Adrenal gland (tissue), 12 donors: ENCODE results near the gene COL21A1. TPM values are rescaled to one million over a fixed set of nuclear protein-coding genes. Genes with fewer than 3 reads are reported as not detected.

Source experiments
- DNase-seq, 7 donors: peaks; one replicate each; pipeline ENCODE4 v3.0.0-alpha.2; 2019 to 2020
- H3K27ac ChIP-seq, 5 donors: fragments of 200-600 bp; sonication (generic) in 4 of 5; 1 replicate in 3 of 5; 2 replicates in 2 of 5; pipeline versions ENCODE4 v1.5.1 to v1.8.0; 2016 to 2020; ENCODE audit warnings: mild to moderate bottlenecking in 1 of 5
- H3K27me3 ChIP-seq: fragments of 200-600 bp; 2 replicates; pipeline ENCODE4 v1.8.0; 2021
- H3K36me3 ChIP-seq, 2 donors: fragments of 200-600 bp; replicated peaks in 1 of 2; 1 replicate in 1 of 2; 2 replicates in 1 of 2; pipeline versions ENCODE4 v1.5.1 to v1.8.0; 2018 to 2022
- H3K4me1 ChIP-seq, 2 donors: fragments of 200-600 bp; replicated peaks in 1 of 2; 1 replicate in 1 of 2; 2 replicates in 1 of 2; pipeline versions ENCODE4 v1.5.1 to v1.8.0; 2018 to 2021
- H3K4me3 ChIP-seq, 4 donors: fragments of 200-600 bp; sonication (generic) in 3 of 4; one replicate each; pipeline ENCODE4 v1.5.1; 2016 to 2018
- H3K9me3 ChIP-seq, 3 donors: fragments of 200-600 bp; sonication (generic) in 1 of 3; replicated peaks in 1 of 3; 1 replicate in 2 of 3; 2 replicates in 1 of 3; pipeline versions ENCODE4 v1.5.1 to v1.8.0; 2016 to 2021
- POLR2A ChIP-seq, 2 donors: fragments of 450-650 bp; IDR thresholded peaks; one replicate each; pipeline ENCODE4 v1.6.1; 2017; ENCODE audit warnings: antibody characterized with exemption in 2 of 2, mild to moderate bottlenecking in 2 of 2, moderate library complexity in 1 of 2
- WGBS, 4 donors: extraction: QIAGEN DNeasy Blood & Tissue Kit in 2 of 4; methylation state at CpG; one replicate each; pipeline versions ENCODE4 v1.1.5 to v1.1.7; 2013 to 2017; 5-methylcytosine and 5-hydroxymethylcytosine counted together
- intact Hi-C, 2 donors: fragments of 100-400 bp; cut with DNase I; formaldehyde crosslinking; loops; one replicate each; pipeline versions ENCODE4 v1.14.1 to v1.15.0; 2022 to 2023
- polyA plus RNA-seq, 3 donors: library from polyadenylated mRNA; stranded (reverse); fragments of 200-250 nt in 2 of 3; fragments of 350-450 nt in 1 of 3; fragmentation: Illumina TruSeq in 1 of 3; extraction: RNeasy Lipid Tissue Mini Kit (QIAGEN cat#74804) in 1 of 3; gene quantifications; one replicate each; pipeline ENCODE4 v1.2.3, GENCODE V29; 2013 to 2014
- total RNA-seq, 9 donors: library from RNA; depleted of rRNA in 4 of 9; stranded (reverse); fragments of >200 nt in 4 of 9; fragments of 120-200 nt in 1 of 9; fragmentation: NEBNext Ultra II Directional in 1 of 9; extraction: Animal tissue kit (Norgen Biotek cat#: 25700) in 1 of 9; gene quantifications; one replicate each; pipeline versions ENCODE4 v1.1.0 to v1.2.4, GENCODE V29; 2013 to 2023
- TF ChIP-seq, protein P1 (sequence below), 6 experiments: fragments of 450-650 bp in 4 of 6; fragments of 200-600 bp in 2 of 6; sonication (generic) in 1 of 6; IDR thresholded peaks; 1 replicate in 5 of 6; 2 replicates in 1 of 6; pipeline versions ENCODE4 v1.5.1 to v1.8.0; 2016 to 2021; ENCODE audit warnings: antibody characterized with exemption in 6 of 6, mild to moderate bottlenecking in 2 of 6, moderate library complexity in 1 of 6
- donor health status: healthy with polysubstance abuse.
- donor health status: Bipolar disorder and iron deficiency.
- donor health status: DM: yes; HTN: yes; CAD: no.
- donor health status: DM: no; HTN: no; CAD: no.
- donor health status: DM: no; HTN: no; CAD: no.
- donor health status: DM: yes; HTN: yes; CAD: no.

COL21A1 gene
- total and polyA plus RNA-seq, 12 donors, result 0.12 to 19.4 (median 1.2) TPM

DNA sequence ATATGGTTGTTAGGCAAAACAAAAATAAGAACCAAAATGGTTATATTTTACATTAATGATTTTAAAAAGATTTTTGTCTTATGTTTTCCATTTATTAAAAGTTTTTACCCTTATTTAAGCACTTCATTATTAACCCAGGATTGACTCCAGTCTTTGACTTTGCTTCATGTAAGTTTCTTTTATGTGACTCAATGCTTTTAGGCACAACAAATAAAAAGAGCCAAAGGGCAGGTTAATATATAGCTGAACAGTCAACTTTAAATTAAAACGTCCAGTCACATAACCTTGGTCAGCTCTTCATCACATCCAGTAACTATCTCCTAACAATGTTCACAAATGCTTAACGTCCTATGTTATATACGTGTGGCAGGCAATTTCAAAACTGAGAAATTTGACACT is 32.7 kb downstream of the COL21A1 start:
- DNase-seq, result no peak
- Histone ChIP-seq H3K4me1 (no peaks in the 10 kb centered on the region), H3K4me3 (no peak overlapping the region), H3K36me3 (no peaks in the 10 kb centered on the region), H3K27me3 (no peaks in the 10 kb centered on the region), H3K9me3 (no peaks in the 10 kb centered on the region), H3K27ac (no peak overlapping the region)
- TF ChIP-seq, protein P1, sequence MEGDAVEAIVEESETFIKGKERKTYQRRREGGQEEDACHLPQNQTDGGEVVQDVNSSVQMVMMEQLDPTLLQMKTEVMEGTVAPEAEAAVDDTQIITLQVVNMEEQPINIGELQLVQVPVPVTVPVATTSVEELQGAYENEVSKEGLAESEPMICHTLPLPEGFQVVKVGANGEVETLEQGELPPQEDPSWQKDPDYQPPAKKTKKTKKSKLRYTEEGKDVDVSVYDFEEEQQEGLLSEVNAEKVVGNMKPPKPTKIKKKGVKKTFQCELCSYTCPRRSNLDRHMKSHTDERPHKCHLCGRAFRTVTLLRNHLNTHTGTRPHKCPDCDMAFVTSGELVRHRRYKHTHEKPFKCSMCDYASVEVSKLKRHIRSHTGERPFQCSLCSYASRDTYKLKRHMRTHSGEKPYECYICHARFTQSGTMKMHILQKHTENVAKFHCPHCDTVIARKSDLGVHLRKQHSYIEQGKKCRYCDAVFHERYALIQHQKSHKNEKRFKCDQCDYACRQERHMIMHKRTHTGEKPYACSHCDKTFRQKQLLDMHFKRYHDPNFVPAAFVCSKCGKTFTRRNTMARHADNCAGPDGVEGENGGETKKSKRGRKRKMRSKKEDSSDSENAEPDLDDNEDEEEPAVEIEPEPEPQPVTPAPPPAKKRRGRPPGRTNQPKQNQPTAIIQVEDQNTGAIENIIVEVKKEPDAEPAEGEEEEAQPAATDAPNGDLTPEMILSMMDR (IDR thresholded peaks at IDR 0.05), result no peak
- TF ChIP-seq POLR2A (IDR thresholded peaks at IDR 0.05), result no peak
- 52 to 74% (median 68%) methylated on average over 3 of the region's 3 CpGs for WGBS, 4 donors
- intact Hi-C loops, result no loop called here

DNA sequence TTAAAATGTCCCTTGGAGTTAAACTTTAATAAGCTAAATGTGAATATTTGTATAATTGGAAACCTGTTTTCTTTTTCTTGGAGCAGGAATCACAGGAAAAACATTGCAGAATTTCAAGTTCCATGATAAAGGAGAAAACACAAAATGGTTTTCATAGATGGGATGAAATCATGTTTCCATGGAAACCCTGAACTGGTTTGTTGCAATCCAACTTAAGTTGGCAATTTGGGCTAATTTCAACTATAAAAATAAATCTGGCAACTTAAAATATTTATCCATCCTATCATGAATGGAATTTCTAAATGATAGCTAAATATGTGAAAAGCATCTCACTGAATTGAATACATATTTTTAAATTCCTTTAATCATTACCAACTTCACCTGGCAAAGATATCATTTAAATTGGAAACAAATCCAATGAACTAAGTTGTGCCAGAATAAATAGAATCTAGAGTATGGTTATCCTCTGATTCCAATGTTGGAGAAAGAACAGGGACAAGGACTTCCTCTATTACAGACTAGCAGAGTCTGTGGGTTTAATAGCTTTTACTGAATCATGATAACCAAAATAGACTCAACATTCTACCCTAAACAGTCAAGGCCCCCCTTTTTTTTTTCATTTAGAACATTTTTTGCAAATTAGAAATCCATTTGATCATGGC is 33.2 kb downstream of the COL21A1 start:
- Histone ChIP-seq H3K27me3 (no peaks in the 10 kb centered on the region), H3K36me3 (no peaks in the 10 kb centered on the region), H3K9me3 (no peaks in the 10 kb centered on the region), H3K4me3 (no peak overlapping the region), H3K4me1 (no peaks in the 10 kb centered on the region), H3K27ac (no peak overlapping the region)
- TF ChIP-seq, protein P1 (IDR thresholded peaks at IDR 0.05), result no peak
- no peak for TF ChIP-seq POLR2A (IDR thresholded peaks at IDR 0.05)
- DNase-seq, result no peak
- intact Hi-C loops, result no loop called here

DNA sequence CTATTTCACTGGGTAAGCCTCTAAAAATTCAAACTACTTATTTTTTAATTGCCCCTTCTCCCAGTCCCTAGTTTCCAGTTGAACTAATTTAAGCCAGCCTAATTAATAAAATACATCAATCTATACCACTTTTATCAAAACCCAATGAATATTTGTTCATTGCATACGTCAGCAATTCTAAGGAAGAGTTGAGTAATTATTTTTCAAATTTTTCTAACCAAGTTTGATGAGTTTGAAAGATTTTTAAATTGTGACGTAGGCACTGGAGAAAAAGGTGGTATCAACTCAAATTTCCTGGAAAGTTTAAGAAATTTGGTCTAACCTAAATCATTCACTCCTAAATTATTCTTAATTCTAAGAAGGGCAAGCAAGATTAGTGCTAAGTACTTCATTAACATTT is 35.7 kb downstream of the COL21A1 start:
- no peaks in the 10 kb centered on the region for H3K9me3 ChIP-seq
- no peak for DNase-seq
- no peaks in the 10 kb centered on the region for H3K4me1 ChIP-seq
- intact Hi-C loops, result no loop called here
- no peak for TF ChIP-seq POLR2A (IDR thresholded peaks at IDR 0.05)
- TF ChIP-seq, protein P1 (IDR thresholded peaks at IDR 0.05), result no peak
- H3K36me3 ChIP-seq, result no peaks in the 10 kb centered on the region
- no peak overlapping the region for H3K27ac ChIP-seq
- no peak overlapping the region for H3K4me3 ChIP-seq
- H3K27me3 ChIP-seq, result no peaks in the 10 kb centered on the region
- WGBS, 4 donors, result 40 to 56% (median 52%) methylated on average over 2 of the region's 2 CpGs

DNA sequence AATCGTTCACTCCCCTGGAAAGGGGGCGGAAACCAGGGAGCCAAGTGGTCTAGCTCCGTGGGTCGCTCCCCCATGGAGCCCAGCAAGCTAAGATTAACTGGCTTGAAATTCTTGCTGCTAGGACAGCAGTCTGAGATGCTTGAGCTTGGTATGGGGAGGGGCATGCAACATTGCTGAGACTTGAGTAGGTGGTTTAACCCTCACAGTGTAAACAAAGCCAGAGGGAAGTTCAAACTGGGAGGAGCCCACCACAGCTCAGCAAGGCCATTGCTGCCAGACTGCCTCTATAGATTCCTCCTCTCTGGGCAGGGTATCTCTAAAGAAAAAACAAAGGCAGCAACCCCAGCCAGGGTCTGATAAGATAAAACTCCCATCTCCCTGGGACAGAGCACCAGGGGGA is 43.2 kb downstream of the COL21A1 start:
- WGBS, 4 donors, result 79 to 88% (median 85%) methylated on average over 4 of the region's 4 CpGs
- Histone ChIP-seq H3K4me3 (no peak overlapping the region), H3K4me1 (no peaks in the 10 kb centered on the region), H3K36me3 (no peaks in the 10 kb centered on the region), H3K27me3 (no peaks in the 10 kb centered on the region), H3K9me3 (no peaks in the 10 kb centered on the region), H3K27ac (no peak overlapping the region)
- intact Hi-C loops, result no loop called here
- no peak for DNase-seq
- TF ChIP-seq POLR2A (IDR thresholded peaks at IDR 0.05), result no peak
- TF ChIP-seq, protein P1 (IDR thresholded peaks at IDR 0.05), result no peak
